Retinal pigment epithelial cell (primary cell): ENCODE results near the gene ACTR1A.
"Not testable (repeated sequence)": the region's sequence is repeated elsewhere in the genome, so short reads cannot be mapped to it uniquely, and the experiment has no call there.

Source experiments
- DNase-seq: peaks from one replicate; pipeline ENCODE4 v3.0.0-alpha.2; 2010; ENCODE audit warnings: low read depth
- H3K4me3 ChIP-seq: 2 replicates; pipeline ENCODE4 v1.5.1; 2011; ENCODE audit warnings: mild to moderate bottlenecking, low read length, control low read depth, moderate library complexity
- TF ChIP-seq, protein P1 (sequence below): conservative IDR thresholded peaks from 2 replicates; pipeline ENCODE4 v1.5.1; 2011; ENCODE audit warnings: low read depth, low read length, control low read depth, inconsistent platforms

The ACTR1A gene

GRCh38 chr10:102542800-102543418 is 40.4 kb upstream of the ACTR1A start:
- no peak for DNase-seq
- no peak overlapping the region for H3K4me3 ChIP-seq
- TF ChIP-seq, protein P1, sequence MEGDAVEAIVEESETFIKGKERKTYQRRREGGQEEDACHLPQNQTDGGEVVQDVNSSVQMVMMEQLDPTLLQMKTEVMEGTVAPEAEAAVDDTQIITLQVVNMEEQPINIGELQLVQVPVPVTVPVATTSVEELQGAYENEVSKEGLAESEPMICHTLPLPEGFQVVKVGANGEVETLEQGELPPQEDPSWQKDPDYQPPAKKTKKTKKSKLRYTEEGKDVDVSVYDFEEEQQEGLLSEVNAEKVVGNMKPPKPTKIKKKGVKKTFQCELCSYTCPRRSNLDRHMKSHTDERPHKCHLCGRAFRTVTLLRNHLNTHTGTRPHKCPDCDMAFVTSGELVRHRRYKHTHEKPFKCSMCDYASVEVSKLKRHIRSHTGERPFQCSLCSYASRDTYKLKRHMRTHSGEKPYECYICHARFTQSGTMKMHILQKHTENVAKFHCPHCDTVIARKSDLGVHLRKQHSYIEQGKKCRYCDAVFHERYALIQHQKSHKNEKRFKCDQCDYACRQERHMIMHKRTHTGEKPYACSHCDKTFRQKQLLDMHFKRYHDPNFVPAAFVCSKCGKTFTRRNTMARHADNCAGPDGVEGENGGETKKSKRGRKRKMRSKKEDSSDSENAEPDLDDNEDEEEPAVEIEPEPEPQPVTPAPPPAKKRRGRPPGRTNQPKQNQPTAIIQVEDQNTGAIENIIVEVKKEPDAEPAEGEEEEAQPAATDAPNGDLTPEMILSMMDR = no peak

DNA sequence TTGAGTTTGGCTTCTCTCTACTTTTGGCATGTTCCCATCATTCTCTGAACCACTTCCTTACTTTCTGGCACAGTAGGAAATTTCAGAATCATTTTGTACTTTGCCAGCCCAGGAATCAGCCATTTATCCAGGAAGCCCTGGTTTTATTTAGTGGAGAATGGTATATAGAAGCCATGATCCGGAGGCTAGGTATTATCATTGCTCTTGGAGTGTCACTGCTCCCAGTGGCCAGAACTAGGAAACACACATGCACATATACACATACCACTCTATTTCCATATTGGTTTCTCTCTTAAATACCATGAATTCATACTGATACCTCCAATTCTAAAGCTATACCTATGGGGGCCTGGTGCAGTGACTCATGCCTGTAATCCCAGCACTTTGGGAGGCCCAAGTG is 37.5 kb upstream of the ACTR1A start:
- TF ChIP-seq, protein P1 = peak; percentile 48
- no peak for DNase-seq
- no peak overlapping the region for H3K4me3 ChIP-seq

DNA sequence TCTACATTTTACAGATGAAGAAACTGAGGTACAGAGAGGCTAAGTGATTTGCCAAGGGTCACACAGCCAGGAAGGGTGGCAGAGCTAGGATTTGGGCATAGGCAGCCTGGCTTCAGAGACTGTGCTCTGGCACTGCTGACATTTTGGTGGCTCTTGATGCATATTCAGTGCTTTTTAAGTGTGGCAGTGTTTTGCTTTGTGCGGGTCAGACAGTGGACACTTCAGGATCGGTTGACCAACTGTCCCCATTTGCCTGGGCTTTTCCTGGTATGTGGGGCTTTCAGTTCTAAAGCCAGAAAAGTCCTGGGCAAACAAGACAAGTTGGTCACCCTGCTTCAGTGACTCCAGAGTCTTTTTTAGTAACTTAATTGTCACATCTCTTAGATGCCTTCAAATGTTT is 36.3 kb upstream of the ACTR1A start:
- no peak overlapping the region for H3K4me3 ChIP-seq
- no peak for DNase-seq
- TF ChIP-seq, protein P1 = no peak

DNA sequence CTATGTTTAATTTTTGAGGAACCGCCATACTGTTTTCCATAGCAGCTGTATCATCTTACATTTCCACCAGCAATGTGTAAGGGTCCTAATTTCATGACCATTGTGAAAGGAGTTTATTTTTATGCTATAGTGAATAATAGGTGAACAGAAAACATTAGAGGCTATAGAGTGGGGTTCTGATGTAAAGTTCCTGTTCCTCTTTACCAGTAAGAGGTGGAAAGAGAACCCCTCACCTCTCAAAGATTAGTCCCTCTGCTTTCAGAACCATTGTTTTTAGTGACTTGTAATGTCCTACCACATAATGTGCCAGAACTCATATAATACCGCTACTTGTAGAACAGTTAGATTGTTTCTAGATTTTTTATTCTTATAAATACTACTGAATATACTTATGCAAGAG is 35.4 kb upstream of the ACTR1A start:
- TF ChIP-seq, protein P1 = no peak
- DNase-seq = no peak
- no peak overlapping the region for H3K4me3 ChIP-seq

GRCh38 chr10:102537367-102537766 is 34.9 kb upstream of the ACTR1A start:
- TF ChIP-seq, protein P1 = no peak
- no peak overlapping the region for H3K4me3 ChIP-seq
- DNase-seq = no peak

DNA sequence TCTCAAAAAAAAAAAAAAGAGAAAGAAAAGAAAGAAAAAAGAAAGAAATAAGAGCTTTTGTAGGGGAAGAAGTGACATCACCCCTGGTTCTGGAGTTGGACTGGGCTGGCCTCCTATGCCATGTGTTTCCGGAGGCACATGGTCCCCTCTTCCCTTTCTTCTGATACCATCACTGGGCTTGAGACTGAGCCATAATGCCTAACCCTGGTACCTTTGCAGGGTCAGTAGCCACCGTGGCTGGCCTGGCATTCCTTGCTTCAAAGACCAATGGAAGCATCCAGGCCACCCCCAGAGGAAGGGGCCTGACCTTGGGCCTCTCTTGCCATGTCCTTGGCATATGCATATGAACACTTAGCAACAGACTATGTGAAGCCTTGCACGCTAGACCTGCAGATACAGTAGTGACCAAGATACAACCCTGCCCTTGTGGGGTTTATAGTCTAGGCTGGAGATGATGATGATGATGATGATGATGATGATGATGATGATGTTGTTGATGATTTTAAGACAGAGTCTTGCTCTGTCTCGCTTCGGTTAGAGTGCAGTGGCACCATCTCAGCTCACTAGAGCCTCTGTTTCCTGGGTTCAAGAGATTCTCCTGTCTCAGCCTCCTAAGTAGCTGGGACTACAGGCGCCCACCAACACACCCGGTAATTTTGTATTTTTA is 33.1 kb upstream of the ACTR1A start:
- DNase-seq = no peak
- no peak overlapping the region for H3K4me3 ChIP-seq
- TF ChIP-seq, protein P1 = no peak

DNA sequence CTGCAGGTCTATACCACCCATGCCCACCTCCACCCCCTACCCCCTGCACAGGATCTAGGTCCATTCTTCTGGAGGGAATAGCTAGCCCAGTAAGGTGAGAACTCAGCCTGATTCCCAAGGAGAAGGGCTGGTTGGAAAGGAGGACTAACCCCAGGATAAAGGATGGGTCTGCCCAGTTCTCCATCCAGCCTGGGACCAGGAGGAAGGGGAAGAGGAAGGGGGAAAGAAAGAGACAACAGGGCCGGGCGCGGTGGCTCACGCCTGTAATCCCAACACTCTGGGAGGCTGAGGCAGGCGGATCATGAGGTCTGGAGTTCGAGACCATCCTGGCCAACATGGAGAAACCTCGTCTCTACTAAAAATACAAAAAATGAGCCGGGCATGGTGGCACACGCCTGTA is 32.5 kb upstream of the ACTR1A start:
- not testable (repeated sequence) for H3K4me3 ChIP-seq, DNase-seq

DNA sequence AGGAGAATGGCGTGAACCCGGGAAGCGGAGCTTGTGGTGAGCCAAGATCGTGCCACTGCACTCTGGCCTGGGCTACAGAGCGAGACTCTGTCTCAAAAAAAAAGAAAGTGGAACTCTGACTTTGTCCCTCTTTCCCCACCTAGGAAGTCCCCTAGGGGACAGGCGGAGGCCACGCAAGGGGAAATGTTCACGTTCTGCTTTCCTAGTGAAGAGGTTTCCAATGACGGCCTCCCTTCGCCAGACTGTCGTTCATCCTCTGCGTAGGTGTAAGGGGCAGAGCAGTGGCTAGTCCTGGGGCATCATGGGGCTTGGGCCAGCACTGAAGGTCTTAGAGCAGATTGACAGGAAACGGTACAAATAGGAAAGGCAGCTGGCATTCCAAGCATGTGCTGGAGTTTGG is 31.8 kb upstream of the ACTR1A start:
- no peak for DNase-seq
- TF ChIP-seq, protein P1 = no peak

More for the DNA sequence above, 31.8 kb upstream of the ACTR1A start:
- H3K4me3 ChIP-seq = no peak overlapping the region
